Thyroid gland (tissue), 4 donors: ENCODE data around the gene SLC25A20. TPM values are rescaled to one million over a fixed set of nuclear protein-coding genes. Genes with fewer than 3 reads are reported as not detected.

Experiments used
- DNase-seq, 2 donors: peaks; one replicate each; pipeline ENCODE4 v3.0.0-alpha.2; 2019
- H3K27ac ChIP-seq, 3 donors: fragments of 200-600 bp; sonication (generic); 1 replicate in 2 of 3; 2 replicates in 1 of 3; pipeline ENCODE4 v1.5.1; 2016 to 2019; ENCODE audit warnings: mild to moderate bottlenecking in 1 of 3, moderate library complexity in 1 of 3
- H3K27me3 ChIP-seq: fragments of 200-600 bp; sonication (generic); one replicate; pipeline ENCODE4 v1.5.1; 2019
- H3K36me3 ChIP-seq, 2 donors: fragments of 200-600 bp; sonication (generic); one replicate each; pipeline ENCODE4 v1.5.1; 2016 to 2019
- H3K4me1 ChIP-seq, 2 donors: fragments of 200-600 bp; sonication (generic); one replicate each; pipeline ENCODE4 v1.5.1; 2017 to 2019
- H3K4me3 ChIP-seq, 3 donors: fragments of 200-600 bp; sonication (generic); replicated peaks in 1 of 3; 1 replicate in 2 of 3; 2 replicates in 1 of 3; pipeline ENCODE4 v1.5.1; 2016; ENCODE audit warnings: mild to moderate bottlenecking in 1 of 3
- H3K9me3 ChIP-seq: fragments of 200-600 bp; sonication (generic); one replicate; pipeline ENCODE4 v1.5.1; 2017
- POLR2A ChIP-seq, 2 donors: fragments of 450-650 bp; IDR thresholded peaks; one replicate each; pipeline ENCODE4 v1.6.1; 2017; ENCODE audit warnings: antibody characterized with exemption in 2 of 2, mild to moderate bottlenecking in 2 of 2, moderate library complexity in 1 of 2
- WGBS, 2 donors: methylation state at CpG; one replicate each; pipeline ENCODE4 v1.1.5; 2017; 5-methylcytosine and 5-hydroxymethylcytosine counted together
- intact Hi-C: fragments of 100-400 bp; cut with DNase I; formaldehyde crosslinking; loops from one replicate; pipeline ENCODE4 v1.15.1; 2023
- total RNA-seq, 4 donors: library from RNA; depleted of rRNA; stranded (reverse); fragments of >200 nt; gene quantifications; one replicate each; pipeline ENCODE4 v1.2.3, GENCODE V29; 2016
- TF ChIP-seq, protein P1 (sequence below), 6 experiments: fragments of 200-600 bp in 3 of 6; fragments of 450-650 bp in 3 of 6; sonication (generic) in 3 of 6; IDR thresholded peaks; one replicate each; pipeline ENCODE4 v1.5.1; 2016 to 2019; ENCODE audit warnings: antibody characterized with exemption in 6 of 6, mild to moderate bottlenecking in 2 of 6, inconsistent platforms in 1 of 6, moderate library complexity in 1 of 6

The SLC25A20 gene
- 10 to 100 TPM; 17.6 to 48.0 (median 33.7) TPM for total RNA-seq

- H3K27ac ChIP-seq = peak within 1 kb of the TSS in 2 of 3 donors; percentile 57 to 73
- DNase-seq = peak; percentile 91 to 92
- H3K4me1 ChIP-seq = peaks cover 9 to 24% of the 10 kb centered on the region in 2 donors
- H3K4me3 ChIP-seq = peak within 1 kb of the TSS; percentile 25 to 74 (median 70)
- H3K36me3 ChIP-seq = no peaks in the 10 kb centered on the region
- H3K27me3 ChIP-seq = no peaks in the 10 kb centered on the region
- TF ChIP-seq, protein P1, sequence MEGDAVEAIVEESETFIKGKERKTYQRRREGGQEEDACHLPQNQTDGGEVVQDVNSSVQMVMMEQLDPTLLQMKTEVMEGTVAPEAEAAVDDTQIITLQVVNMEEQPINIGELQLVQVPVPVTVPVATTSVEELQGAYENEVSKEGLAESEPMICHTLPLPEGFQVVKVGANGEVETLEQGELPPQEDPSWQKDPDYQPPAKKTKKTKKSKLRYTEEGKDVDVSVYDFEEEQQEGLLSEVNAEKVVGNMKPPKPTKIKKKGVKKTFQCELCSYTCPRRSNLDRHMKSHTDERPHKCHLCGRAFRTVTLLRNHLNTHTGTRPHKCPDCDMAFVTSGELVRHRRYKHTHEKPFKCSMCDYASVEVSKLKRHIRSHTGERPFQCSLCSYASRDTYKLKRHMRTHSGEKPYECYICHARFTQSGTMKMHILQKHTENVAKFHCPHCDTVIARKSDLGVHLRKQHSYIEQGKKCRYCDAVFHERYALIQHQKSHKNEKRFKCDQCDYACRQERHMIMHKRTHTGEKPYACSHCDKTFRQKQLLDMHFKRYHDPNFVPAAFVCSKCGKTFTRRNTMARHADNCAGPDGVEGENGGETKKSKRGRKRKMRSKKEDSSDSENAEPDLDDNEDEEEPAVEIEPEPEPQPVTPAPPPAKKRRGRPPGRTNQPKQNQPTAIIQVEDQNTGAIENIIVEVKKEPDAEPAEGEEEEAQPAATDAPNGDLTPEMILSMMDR (IDR thresholded peaks at IDR 0.05) = no peak
- peak in 1 of 2 donors; percentile 53 for TF ChIP-seq POLR2A (IDR thresholded peaks at IDR 0.05)
- 6% methylated on average over 30 to 31 of the region's 54 CpGs for WGBS, 2 donors
- intact Hi-C loops = no loop called here
- no peaks in the 10 kb centered on the region for H3K9me3 ChIP-seq
Observed at GRCh38 chr3:48898383-48899234, at the start of gene SLC25A20. SLC25A20 (minus strand) TSS chr3:48898882; CDS start chr3:48898794, 88 bp downstream.

- TF ChIP-seq, protein P1 (IDR thresholded peaks at IDR 0.05) = no peak
- no peak for TF ChIP-seq POLR2A (IDR thresholded peaks at IDR 0.05)
- Histone ChIP-seq H3K36me3 (no peaks in the 10 kb centered on the region), H3K9me3 (no peaks in the 10 kb centered on the region), H3K27me3 (no peaks in the 10 kb centered on the region), H3K4me3 (no peak overlapping the region), H3K27ac (no peak overlapping the region), H3K4me1 (peaks cover 10 to 14% of the 10 kb centered on the region in 2 donors)
- WGBS, 2 donors = 94% methylated on average over 4 of the region's 4 CpGs
- no peak for DNase-seq
- intact Hi-C loops = no loop called here
Observed at GRCh38 chr3:48945891-48946549, 47.3 kb upstream of the SLC25A20 start.

GRCh38 chr3:48945432-48945831 lies 46.8 kb upstream of the SLC25A20 start:
- H3K27ac ChIP-seq = no peak overlapping the region
- H3K4me1 ChIP-seq = peaks cover 10 to 14% of the 10 kb centered on the region in 2 donors
- DNase-seq = no peak

GRCh38 chr3:48938689-48939088 lies 40.0 kb upstream of the SLC25A20 start:
- TF ChIP-seq, protein P1 (IDR thresholded peaks at IDR 0.05) = no peak
- TF ChIP-seq POLR2A (IDR thresholded peaks at IDR 0.05) = no peak
- H3K4me1 ChIP-seq = peaks cover 13 to 19% of the 10 kb centered on the region in 2 donors
- 93 to 96% methylated on average over 3 of the region's 3 CpGs for WGBS, 2 donors
- H3K9me3 ChIP-seq = no peaks in the 10 kb centered on the region
- H3K4me3 ChIP-seq = no peak overlapping the region
- no peaks in the 10 kb centered on the region for H3K27me3 ChIP-seq
- no peak for DNase-seq
- intact Hi-C loops = no loop called here
- no peak overlapping the region for H3K27ac ChIP-seq
- H3K36me3 ChIP-seq = peaks cover 0 to 2% of the 10 kb centered on the region in 2 donors

More at GRCh38 chr3:48945432-48945831, 46.8 kb upstream of the SLC25A20 start:
- intact Hi-C loops = no loop called here
- Histone ChIP-seq H3K9me3 (no peaks in the 10 kb centered on the region), H3K36me3 (no peaks in the 10 kb centered on the region), H3K27me3 (no peaks in the 10 kb centered on the region), H3K4me3 (no peak overlapping the region)
- TF ChIP-seq, protein P1 (IDR thresholded peaks at IDR 0.05) = no peak
- TF ChIP-seq POLR2A (IDR thresholded peaks at IDR 0.05) = no peak
- 95 to 97% methylated on average over 2 of the region's 2 CpGs for WGBS, 2 donors

- Histone ChIP-seq H3K27ac (no peak overlapping the region), H3K4me3 (no peak overlapping the region), H3K27me3 (no peaks in the 10 kb centered on the region), H3K4me1 (peaks cover 13 to 19% of the 10 kb centered on the region in 2 donors), H3K36me3 (peaks cover 0 to 3% of the 10 kb centered on the region in 2 donors), H3K9me3 (no peaks in the 10 kb centered on the region)
- intact Hi-C loops = no loop called here
- TF ChIP-seq, protein P1 (IDR thresholded peaks at IDR 0.05) = no peak
- TF ChIP-seq POLR2A (IDR thresholded peaks at IDR 0.05) = no peak
- DNase-seq = no peak
Observed at GRCh38 chr3:48938156-48938555, 39.5 kb upstream of the SLC25A20 start.
